Measurements from ENCODE around the gene BCAR1. TPM values are rescaled to one million over a fixed set of nuclear protein-coding genes. Genes with fewer than 3 reads are reported as not detected.
"Not testable (repeated sequence)": the region's sequence is repeated elsewhere in the genome, so short reads cannot be mapped to it uniquely, and the experiment has no call there.

The BCAR1 gene
- total RNA-seq, 1 donor = 75.3 TPM

GRCh38 chr16:75282466-75283281 lies 31.2 kb upstream of the BCAR1 start:
- peak; percentile 71 for DNase-seq (ENCODE audit: insufficient read length, low spot score, missing footprints)
- no peak for TF ChIP-seq CTCF (IDR thresholded peaks at IDR 0.05; ENCODE audit: extremely low read depth, low read depth, low read length)
- no peak overlapping the region for H3K27ac ChIP-seq (ENCODE audit: low read depth, low read length)

GRCh38 chr16:75281826-75282225 lies 30.4 kb upstream of the BCAR1 start:
- Histone ChIP-seq H3K9me3 (ENCODE audit: low read depth, low read length) (no peaks in the 10 kb centered on the region), H3K79me2 (ENCODE audit: insufficient read depth, low read length) (no peaks in the 10 kb centered on the region), H3K4me3 (ENCODE audit: insufficient read depth, low read length) (no peak overlapping the region), H2AFZ (ENCODE audit: low read length) (no peak overlapping the region), H3K4me1 (ENCODE audit: insufficient read depth, low read length) (no peaks in the 10 kb centered on the region), H4K20me1 (ENCODE audit: insufficient read depth, low read length) (no peaks in the 10 kb centered on the region), H3K4me2 (ENCODE audit: insufficient read depth, low read length) (no peak overlapping the region), H3K27ac (ENCODE audit: low read depth, low read length) (no peak overlapping the region), H3K36me3 (ENCODE audit: insufficient read depth, low read length) (no peaks in the 10 kb centered on the region), H3K27me3 (ENCODE audit: insufficient read depth, low read length) (no peaks in the 10 kb centered on the region)
- no peak for TF ChIP-seq CTCF (IDR thresholded peaks at IDR 0.05; ENCODE audit: extremely low read depth, low read depth, low read length)
- no peak for DNase-seq (ENCODE audit: insufficient read length, low spot score, missing footprints)

More at GRCh38 chr16:75282466-75283281, 31.2 kb upstream of the BCAR1 start:
- no peaks in the 10 kb centered on the region for H3K9me3 ChIP-seq (ENCODE audit: low read depth, low read length)
- H3K4me1 ChIP-seq (ENCODE audit: insufficient read depth, low read length) = no peaks in the 10 kb centered on the region
- no peaks in the 10 kb centered on the region for H4K20me1 ChIP-seq (ENCODE audit: insufficient read depth, low read length)
- H3K36me3 ChIP-seq (ENCODE audit: insufficient read depth, low read length) = no peaks in the 10 kb centered on the region
- no peak overlapping the region for H3K4me3 ChIP-seq (ENCODE audit: insufficient read depth, low read length)
- H3K27me3 ChIP-seq (ENCODE audit: insufficient read depth, low read length) = no peaks in the 10 kb centered on the region
- no peaks in the 10 kb centered on the region for H3K79me2 ChIP-seq (ENCODE audit: insufficient read depth, low read length)
- no peak overlapping the region for H3K4me2 ChIP-seq (ENCODE audit: insufficient read depth, low read length)
- H2AFZ ChIP-seq (ENCODE audit: low read length) = no peak overlapping the region

GRCh38 chr16:75281009-75281408 lies 29.6 kb upstream of the BCAR1 start:
- not testable (repeated sequence) for H3K9me3 ChIP-seq (ENCODE audit: low read depth, low read length); H2AFZ ChIP-seq (ENCODE audit: low read length); H3K27ac ChIP-seq (ENCODE audit: low read depth, low read length); H3K4me2 ChIP-seq (ENCODE audit: insufficient read depth, low read length); H3K36me3 ChIP-seq (ENCODE audit: insufficient read depth, low read length); H3K4me1 ChIP-seq (ENCODE audit: insufficient read depth, low read length); H3K79me2 ChIP-seq (ENCODE audit: insufficient read depth, low read length); H3K4me3 ChIP-seq (ENCODE audit: insufficient read depth, low read length); H4K20me1 ChIP-seq (ENCODE audit: insufficient read depth, low read length); H3K27me3 ChIP-seq (ENCODE audit: insufficient read depth, low read length); DNase-seq (ENCODE audit: insufficient read length, low spot score, missing footprints)

GRCh38 chr16:75280331-75280804 lies 28.9 kb upstream of the BCAR1 start:
- DNase-seq (ENCODE audit: insufficient read length, low spot score, missing footprints) = no peak
- no peak overlapping the region for H3K4me3 ChIP-seq (ENCODE audit: insufficient read depth, low read length)
- TF ChIP-seq CTCF (IDR thresholded peaks at IDR 0.05; ENCODE audit: extremely low read depth, low read depth, low read length) = no peak

More at GRCh38 chr16:75280331-75280804, 28.9 kb upstream of the BCAR1 start:
- Histone ChIP-seq H4K20me1 (ENCODE audit: insufficient read depth, low read length) (no peaks in the 10 kb centered on the region), H2AFZ (ENCODE audit: low read length) (no peak overlapping the region), H3K4me1 (ENCODE audit: insufficient read depth, low read length) (no peaks in the 10 kb centered on the region), H3K36me3 (ENCODE audit: insufficient read depth, low read length) (no peaks in the 10 kb centered on the region), H3K27me3 (ENCODE audit: insufficient read depth, low read length) (no peaks in the 10 kb centered on the region), H3K4me2 (ENCODE audit: insufficient read depth, low read length) (no peak overlapping the region), H3K9me3 (ENCODE audit: low read depth, low read length) (no peaks in the 10 kb centered on the region), H3K27ac (ENCODE audit: low read depth, low read length) (no peak overlapping the region), H3K79me2 (ENCODE audit: insufficient read depth, low read length) (no peaks in the 10 kb centered on the region)
